ENCODE results near the gene BCL11A. TPM values are rescaled to one million over a fixed set of nuclear protein-coding genes. Genes with fewer than 3 reads are reported as not detected.

The BCL11A gene
- total and polyA plus RNA-seq, 5 donors = 3.7 to 11.2 (median 8.5) TPM

DNA sequence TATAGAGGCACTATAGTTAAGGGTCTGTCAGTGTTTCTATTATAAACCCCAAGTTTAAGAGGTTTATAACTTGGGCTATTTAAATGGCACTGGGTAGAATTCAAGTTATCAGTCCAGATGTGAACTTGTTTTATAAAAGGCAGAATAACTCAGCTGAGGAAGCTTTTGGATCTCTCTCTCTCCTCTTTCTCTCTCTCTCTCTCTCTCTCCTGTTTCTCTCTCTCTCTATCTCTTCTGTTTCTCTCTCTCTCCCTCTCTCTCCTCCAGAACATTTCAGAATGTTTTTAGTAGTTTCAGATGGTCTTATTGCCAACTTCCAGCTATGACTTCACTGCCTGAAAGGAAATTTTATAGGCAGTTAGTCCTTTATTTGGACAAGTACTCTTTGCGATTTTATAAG is 6.4 kb upstream of the BCL11A start:
- Histone ChIP-seq H3K4me3 (ENCODE audit: low read length) (no peak overlapping the region), H3K27ac (ENCODE audit: low read length) (no peak overlapping the region), H3K27me3 (ENCODE audit: control insufficient read depth, insufficient read depth) (peaks cover 3% of the 10 kb centered on the region), H3K4me1 (ENCODE audit: control insufficient read depth, insufficient read depth, low read length) (no peaks in the 10 kb centered on the region), H3K9me3 (ENCODE audit: control insufficient read depth, low read length) (no peaks in the 10 kb centered on the region)
- 78% methylated on average over 1 of the region's 1 CpG for WGBS
- DNase-seq (no peak), ATAC-seq (no peak)
- intact Hi-C loops (cut with DNase I) = loop anchor here in 2 of 4 donors (5.0 to 10.0 kb wide), 3 partner anchors 225 to 1258 kb away; no protein-coding TSS in a partner anchor

DNA sequence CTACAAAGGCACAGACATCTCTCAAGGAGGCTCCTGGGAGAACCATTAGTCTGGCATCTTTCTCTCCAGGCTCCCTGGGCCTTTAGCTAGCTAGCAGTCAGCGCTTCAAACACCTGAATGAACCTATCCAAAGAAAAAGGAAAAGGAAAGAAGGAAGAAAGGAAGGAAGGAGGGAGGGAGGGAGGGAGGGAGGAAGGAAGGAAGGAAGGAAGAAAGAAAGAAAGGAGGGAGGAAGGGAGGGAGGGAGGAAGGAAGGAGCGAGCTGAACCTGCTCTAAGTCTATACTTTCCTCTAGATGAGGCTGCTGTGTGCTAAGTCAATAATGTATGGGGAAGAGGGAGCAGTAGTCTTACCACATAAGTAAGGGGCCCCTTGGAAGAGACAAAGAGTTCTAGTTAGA is 5.1 kb upstream of the BCL11A start:
- intact Hi-C loops (cut with DNase I) = loop anchor here in 1 of 4 donors (10.0 kb wide), 1 partner anchor 224 kb away; no protein-coding TSS in a partner anchor
- H3K27me3 ChIP-seq (ENCODE audit: control insufficient read depth, insufficient read depth) = peaks cover 3% of the 10 kb centered on the region
- no peaks in the 10 kb centered on the region for H3K4me1 ChIP-seq (ENCODE audit: control insufficient read depth, insufficient read depth, low read length)
- H3K4me3 ChIP-seq (ENCODE audit: low read length) = no peak overlapping the region
- 75% methylated on average over 2 of the region's 2 CpGs for WGBS
- H3K9me3 ChIP-seq (ENCODE audit: control insufficient read depth, low read length) = no peaks in the 10 kb centered on the region
- no peak overlapping the region for H3K27ac ChIP-seq (ENCODE audit: low read length)
- ATAC-seq (no peak), DNase-seq (no peak)

DNA sequence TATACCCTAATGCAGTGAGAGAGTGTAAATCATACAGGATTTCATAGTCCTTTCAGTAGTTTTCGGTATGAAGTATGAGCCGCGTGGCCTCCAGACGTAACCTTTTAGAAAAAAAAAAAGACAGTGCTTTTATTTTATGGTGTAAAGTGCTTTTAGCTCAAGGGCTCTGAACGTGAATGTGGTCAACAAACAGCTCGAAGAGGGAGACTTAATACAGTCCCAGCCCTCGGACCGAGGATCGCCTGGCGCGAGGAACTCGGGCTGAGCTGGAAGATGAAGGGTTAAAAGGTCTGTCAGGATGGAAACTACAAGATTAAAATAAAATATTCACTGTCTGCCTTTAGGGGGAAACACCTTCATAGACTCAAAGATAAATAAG is 4.0 kb upstream of the BCL11A start:
- H3K27ac ChIP-seq (ENCODE audit: low read length) = no peak overlapping the region
- no peaks in the 10 kb centered on the region for H3K9me3 ChIP-seq (ENCODE audit: control insufficient read depth, low read length)
- H3K4me3 ChIP-seq (ENCODE audit: low read length) = peak overlapping the region; percentile 52
- no peak for DNase-seq
- intact Hi-C loops (cut with DNase I) = loop anchor here in 1 of 4 donors (10.0 kb wide), 1 partner anchor 223 kb away; no protein-coding TSS in a partner anchor
- H3K4me1 ChIP-seq (ENCODE audit: control insufficient read depth, insufficient read depth, low read length) = no peaks in the 10 kb centered on the region
- WGBS = 11% methylated on average over 12 of the region's 12 CpGs
- no peaks in the 10 kb centered on the region for H3K27me3 ChIP-seq (ENCODE audit: control insufficient read depth, insufficient read depth)
- ATAC-seq = no peak

DNA sequence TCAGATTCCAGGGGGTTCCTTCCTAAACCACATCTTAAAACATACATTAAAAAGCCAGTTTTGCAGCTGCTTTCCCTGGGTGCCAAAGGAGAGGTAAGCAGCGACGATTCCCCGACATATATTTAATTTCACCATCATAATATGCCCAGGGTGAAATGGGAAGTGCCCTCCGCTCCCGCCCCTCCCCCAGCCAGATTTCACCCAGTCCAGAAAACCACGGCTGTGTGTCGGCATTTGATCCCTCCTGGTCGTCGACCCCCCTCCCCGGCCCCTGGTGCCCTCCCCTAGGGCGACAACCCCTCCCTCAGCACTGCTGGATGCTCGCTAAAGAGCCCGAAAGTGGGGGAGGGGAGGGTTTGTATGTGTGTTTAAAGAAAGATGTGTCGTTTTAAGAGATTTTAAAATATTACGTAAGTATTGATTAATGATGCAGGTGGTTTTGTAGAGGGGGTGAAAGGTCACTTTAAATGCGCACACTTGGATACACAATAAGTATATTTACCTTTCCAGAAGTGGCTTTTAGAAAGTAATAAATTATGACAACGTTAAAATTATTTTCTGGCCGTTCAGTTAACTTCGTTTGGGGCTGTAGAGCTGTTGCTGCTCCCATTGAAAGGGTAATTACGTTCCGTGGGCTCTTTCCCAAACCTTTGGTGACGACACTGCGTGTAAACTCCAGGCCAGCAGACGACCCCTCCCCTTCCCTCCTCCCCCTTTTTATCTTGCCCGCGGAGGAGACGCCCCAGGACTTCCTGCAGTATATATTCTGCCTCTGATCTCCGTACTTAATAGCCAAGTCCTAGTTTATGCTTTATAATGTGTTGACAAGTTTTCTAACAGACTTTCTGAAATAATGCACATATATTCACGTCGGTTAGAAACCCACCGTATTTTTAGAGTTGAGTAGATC is 3.4 kb upstream of the BCL11A start:
- Histone ChIP-seq H3K27ac (ENCODE audit: low read length) (no peak overlapping the region), H3K4me1 (ENCODE audit: control insufficient read depth, insufficient read depth, low read length) (no peaks in the 10 kb centered on the region), H3K27me3 (ENCODE audit: control insufficient read depth, insufficient read depth) (no peaks in the 10 kb centered on the region), H3K4me3 (ENCODE audit: low read length) (peak overlapping the region; percentile 52), H3K9me3 (ENCODE audit: control insufficient read depth, low read length) (no peaks in the 10 kb centered on the region)
- 3% methylated on average over 31 of the region's 31 CpGs for WGBS
- ATAC-seq (no peak), DNase-seq (peak; percentile 12 to 66 (median 63))
- intact Hi-C loops (cut with DNase I) = loop anchor here in 1 of 4 donors (10.0 kb wide), 1 partner anchor 222 kb away; no protein-coding TSS in a partner anchor

DNA sequence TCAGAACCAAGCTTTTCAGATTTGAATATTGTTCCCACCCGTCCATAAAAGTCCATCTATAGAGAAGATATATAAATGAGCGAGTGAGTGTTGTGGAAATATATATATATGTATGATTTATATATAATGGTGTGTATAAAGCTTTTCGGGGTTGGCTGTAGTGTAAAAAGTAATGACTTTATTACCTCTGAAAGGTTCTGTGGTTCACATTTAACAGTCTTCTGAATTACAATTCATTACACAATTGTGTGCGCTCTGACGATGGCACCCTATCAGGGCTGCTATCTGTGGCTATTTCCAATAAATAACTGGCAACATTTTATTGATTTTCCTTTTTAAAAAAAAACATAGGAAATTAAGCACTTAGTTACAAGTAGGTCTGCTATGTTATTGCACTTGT is 2.7 kb upstream of the BCL11A start:
- Histone ChIP-seq H3K27me3 (ENCODE audit: control insufficient read depth, insufficient read depth) (no peaks in the 10 kb centered on the region), H3K9me3 (ENCODE audit: control insufficient read depth, low read length) (no peaks in the 10 kb centered on the region), H3K4me1 (ENCODE audit: control insufficient read depth, insufficient read depth, low read length) (no peaks in the 10 kb centered on the region), H3K27ac (ENCODE audit: low read length) (no peak overlapping the region), H3K4me3 (ENCODE audit: low read length) (no peak overlapping the region)
- 44% methylated on average over 5 of the region's 5 CpGs for WGBS
- DNase-seq = no peak
- no peak for ATAC-seq
- intact Hi-C loops (cut with DNase I) = loop anchor here in 1 of 4 donors (10.0 kb wide), 1 partner anchor 221 kb away; no protein-coding TSS in a partner anchor

- 13% methylated on average over 5 of the region's 5 CpGs for WGBS
Observed at GRCh38 chr2:60555783-60556139, 2.3 kb upstream of the BCL11A start.

GRCh38 chr2:60555066-60555782 is 1.8 kb upstream of the BCL11A start:
- Histone ChIP-seq H3K4me3 (ENCODE audit: low read length) (peak overlapping the region; percentile 66), H3K27ac (ENCODE audit: low read length) (no peak overlapping the region), H3K4me1 (ENCODE audit: control insufficient read depth, insufficient read depth, low read length) (no peaks in the 10 kb centered on the region), H3K9me3 (ENCODE audit: control insufficient read depth, low read length) (no peaks in the 10 kb centered on the region), H3K27me3 (ENCODE audit: control insufficient read depth, insufficient read depth) (no peaks in the 10 kb centered on the region)
- ATAC-seq = peak; percentile 25 to 42
- WGBS = under 1% methylated on average over 43 of the region's 43 CpGs
- intact Hi-C loops (cut with DNase I) = loop anchor here in 1 of 4 donors (10.0 kb wide), 1 partner anchor 220 kb away; no protein-coding TSS in a partner anchor
- peak; percentile 29 to 73 (median 69) for DNase-seq

More at GRCh38 chr2:60555783-60556139, 2.3 kb upstream of the BCL11A start:
- intact Hi-C loops (cut with DNase I) = loop anchor here in 1 of 4 donors (10.0 kb wide), 1 partner anchor 221 kb away; no protein-coding TSS in a partner anchor
- no peaks in the 10 kb centered on the region for H3K27me3 ChIP-seq (ENCODE audit: control insufficient read depth, insufficient read depth)
- DNase-seq = no peak
- H3K27ac ChIP-seq (ENCODE audit: low read length) = no peak overlapping the region
- H3K4me3 ChIP-seq (ENCODE audit: low read length) = peak overlapping the region; percentile 8
- no peaks in the 10 kb centered on the region for H3K9me3 ChIP-seq (ENCODE audit: control insufficient read depth, low read length)
- H3K4me1 ChIP-seq (ENCODE audit: control insufficient read depth, insufficient read depth, low read length) = no peaks in the 10 kb centered on the region
- ATAC-seq = no peak

- intact Hi-C loops (cut with DNase I) = loop anchor here in 3 of 4 donors (5.0 to 10.0 kb wide), 3 partner anchors 52 to 222 kb away; no protein-coding TSS in a partner anchor
- Histone ChIP-seq H3K4me1 (ENCODE audit: control insufficient read depth, insufficient read depth, low read length) (no peaks in the 10 kb centered on the region), H3K4me3 (ENCODE audit: low read length) (peak overlapping the region; percentile 66), H3K9me3 (ENCODE audit: control insufficient read depth, low read length) (no peaks in the 10 kb centered on the region), H3K27ac (ENCODE audit: low read length) (no peak overlapping the region), H3K27me3 (ENCODE audit: control insufficient read depth, insufficient read depth) (no peaks in the 10 kb centered on the region)
- ATAC-seq = peak in 1 of 2 donors; percentile 7
- peak in 2 of 3 donors; percentile 50 to 58 for DNase-seq
- WGBS = under 1% methylated on average over 28 of the region's 28 CpGs
Observed at GRCh38 chr2:60554646-60555065, 1.2 kb upstream of the BCL11A start.

- ATAC-seq (peak; percentile 3 to 11), DNase-seq (peak; percentile 24 to 74 (median 71))
- Histone ChIP-seq H3K9me3 (ENCODE audit: control insufficient read depth, low read length) (no peaks in the 10 kb centered on the region), H3K4me3 (ENCODE audit: low read length) (peak overlapping the region; percentile 66), H3K4me1 (ENCODE audit: control insufficient read depth, insufficient read depth, low read length) (no peaks in the 10 kb centered on the region), H3K27ac (ENCODE audit: low read length) (no peak overlapping the region), H3K27me3 (ENCODE audit: control insufficient read depth, insufficient read depth) (no peaks in the 10 kb centered on the region)
- intact Hi-C loops (cut with DNase I) = loop anchor here in 3 of 4 donors (5.0 to 10.0 kb wide), 3 partner anchors 52 to 222 kb away; no protein-coding TSS in a partner anchor
- under 1% methylated on average over 56 of the region's 56 CpGs for WGBS
Observed at GRCh38 chr2:60554074-60554645, 706 bp upstream of the BCL11A start.

DNA sequence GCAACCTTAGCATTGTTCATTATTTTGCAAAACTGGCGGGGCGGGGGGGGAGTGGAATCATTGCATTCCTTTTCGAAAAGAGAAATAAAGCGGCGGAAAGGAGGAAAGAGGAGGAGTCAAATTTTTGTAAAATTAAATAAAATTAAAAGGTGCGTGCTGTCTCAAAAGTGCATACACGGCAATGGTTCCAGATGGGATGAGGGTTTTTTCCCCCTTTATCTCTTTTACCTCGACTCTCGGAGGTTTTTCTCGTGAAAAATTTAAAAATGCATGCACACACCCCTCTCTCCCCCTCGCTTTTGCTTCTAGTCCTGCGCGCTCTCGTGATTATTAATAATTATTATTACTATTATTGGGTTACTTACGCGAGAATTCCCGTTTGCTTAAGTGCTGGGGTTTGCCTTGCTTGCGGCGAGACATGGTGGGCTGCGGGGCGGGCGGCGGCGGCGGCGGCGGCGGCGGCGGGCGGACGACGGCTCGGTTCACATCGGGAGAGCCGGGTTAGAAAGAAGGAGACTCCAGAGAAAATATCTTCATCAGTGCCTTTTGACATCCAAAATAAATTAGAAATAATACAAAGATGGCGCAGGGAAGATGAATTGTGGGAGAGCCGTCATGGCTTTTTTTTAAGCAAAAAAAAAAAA is 481 bp downstream of the BCL11A start:
- no peaks in the 10 kb centered on the region for H3K4me1 ChIP-seq (ENCODE audit: control insufficient read depth, insufficient read depth, low read length)
- ATAC-seq = no peak
- no peak overlapping the region for H3K27ac ChIP-seq (ENCODE audit: low read length)
- peak overlapping the region; percentile 66 for H3K4me3 ChIP-seq (ENCODE audit: low read length)
- H3K27me3 ChIP-seq (ENCODE audit: control insufficient read depth, insufficient read depth) = no peaks in the 10 kb centered on the region
- DNase-seq = peak in 1 of 3 donors; percentile 37
- intact Hi-C loops (cut with DNase I) = loop anchor here in 3 of 4 donors (5.0 to 10.0 kb wide), 3 partner anchors 51 to 221 kb away; no protein-coding TSS in a partner anchor
- H3K9me3 ChIP-seq (ENCODE audit: control insufficient read depth, low read length) = no peaks in the 10 kb centered on the region
- 3% methylated on average over 38 of the region's 38 CpGs for WGBS
